Uterus (tissue), 4 donors: ENCODE results near the gene MOB3C. TPM values are rescaled to one million over a fixed set of nuclear protein-coding genes. Genes with fewer than 3 reads are reported as not detected.

ENCODE experiments used
- DNase-seq, 2 donors: peaks; one replicate each; pipeline ENCODE4 v3.0.0-alpha.2; 2019 to 2020
- H3K27ac ChIP-seq, 2 donors: fragments of 200-600 bp; sonication (generic); 1 replicate in 1 of 2; 2 replicates in 1 of 2; pipeline ENCODE4 v1.5.1; 2016 to 2018
- H3K27me3 ChIP-seq, 2 donors: fragments of 200-600 bp; sonication (generic); one replicate each; pipeline ENCODE4 v1.5.1; 2018 to 2019; ENCODE audit warnings: control low read depth in 1 of 2
- H3K36me3 ChIP-seq, 2 donors: fragments of 200-600 bp; sonication (generic); one replicate each; pipeline ENCODE4 v1.5.1; 2019; ENCODE audit warnings: control low read depth in 1 of 2
- H3K4me1 ChIP-seq, 2 donors: fragments of 200-600 bp; sonication (generic); one replicate each; pipeline ENCODE4 v1.5.1; 2018 to 2019; ENCODE audit warnings: control low read depth in 1 of 2
- H3K4me3 ChIP-seq, 2 donors: fragments of 200-600 bp; sonication (generic); 1 replicate in 1 of 2; 2 replicates in 1 of 2; pipeline ENCODE4 v1.5.1; 2018 to 2019; ENCODE audit warnings: mild to moderate bottlenecking in 1 of 2
- H3K9me3 ChIP-seq, 2 donors: fragments of 200-600 bp; sonication (generic); one replicate each; pipeline ENCODE4 v1.5.1; 2019; ENCODE audit warnings: control low read depth in 1 of 2
- POLR2A ChIP-seq, 2 donors: fragments of 450-650 bp; IDR thresholded peaks; one replicate each; pipeline ENCODE4 v1.6.1; 2016; ENCODE audit warnings: antibody characterized with exemption in 2 of 2, mild to moderate bottlenecking in 1 of 2, moderate library complexity in 1 of 2
- intact Hi-C: fragments of 100-400 bp; cut with DNase I; formaldehyde crosslinking; loops from one replicate; pipeline ENCODE4 v1.15.1; 2023; ENCODE audit warnings: low total_unique reads
- total RNA-seq, 4 donors: library from RNA; depleted of rRNA in 3 of 4; stranded (reverse); fragments of >200 nt in 3 of 4; gene quantifications; one replicate each; pipeline versions ENCODE4 v1.1.0 to v1.2.4, GENCODE V29; 2014 to 2023
- TF ChIP-seq, protein P1 (sequence below), 4 experiments: fragments of 200-600 bp in 2 of 4; fragments of 450-650 bp in 2 of 4; sonication (generic) in 2 of 4; IDR thresholded peaks; one replicate each; pipeline ENCODE4 v1.5.1; 2016 to 2019; ENCODE audit warnings: antibody characterized with exemption in 4 of 4, mild to moderate bottlenecking in 2 of 4, moderate library complexity in 1 of 4
- donor health status: DM: yes; HTN: yes; CAD: no.

MOB3C gene
- total RNA-seq, 4 donors from 2014 or later, result 6.9 to 22.5 (median 16.6) TPM

- no peaks in the 10 kb centered on the region for H3K4me1 ChIP-seq
Measured at GRCh38 chr1:46583494-46583893, 33.1 kb downstream of the MOB3C start.

DNA sequence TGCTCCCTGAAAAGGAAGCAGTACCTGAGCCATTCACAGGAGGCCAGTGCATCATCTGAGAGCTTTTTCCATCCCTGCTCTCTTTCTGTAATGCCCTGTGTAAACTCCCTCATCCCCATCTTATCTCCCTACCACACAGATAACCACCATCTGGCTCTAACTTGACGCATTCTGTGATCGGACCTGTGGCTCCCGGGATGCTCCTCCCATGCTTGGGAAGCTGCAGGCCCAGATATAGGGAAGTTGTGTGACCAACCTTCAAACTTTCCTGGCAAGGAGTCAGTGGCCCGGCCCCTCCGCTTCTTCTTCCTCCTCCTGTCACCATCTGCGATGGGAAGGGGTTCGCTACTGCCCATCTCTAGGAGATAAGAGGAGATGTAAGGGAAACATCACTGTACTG, 33.6 kb downstream of the MOB3C start:
- intact Hi-C loops, result no loop called here
- no peaks in the 10 kb centered on the region for H3K36me3 ChIP-seq
- DNase-seq, result no peak
- H3K4me1 ChIP-seq, result no peaks in the 10 kb centered on the region
- H3K27me3 ChIP-seq, result no peaks in the 10 kb centered on the region
- H3K9me3 ChIP-seq, result no peaks in the 10 kb centered on the region
- H3K27ac ChIP-seq, result no peak overlapping the region
- TF ChIP-seq POLR2A (IDR thresholded peaks at IDR 0.05), result no peak
- TF ChIP-seq, protein P1, sequence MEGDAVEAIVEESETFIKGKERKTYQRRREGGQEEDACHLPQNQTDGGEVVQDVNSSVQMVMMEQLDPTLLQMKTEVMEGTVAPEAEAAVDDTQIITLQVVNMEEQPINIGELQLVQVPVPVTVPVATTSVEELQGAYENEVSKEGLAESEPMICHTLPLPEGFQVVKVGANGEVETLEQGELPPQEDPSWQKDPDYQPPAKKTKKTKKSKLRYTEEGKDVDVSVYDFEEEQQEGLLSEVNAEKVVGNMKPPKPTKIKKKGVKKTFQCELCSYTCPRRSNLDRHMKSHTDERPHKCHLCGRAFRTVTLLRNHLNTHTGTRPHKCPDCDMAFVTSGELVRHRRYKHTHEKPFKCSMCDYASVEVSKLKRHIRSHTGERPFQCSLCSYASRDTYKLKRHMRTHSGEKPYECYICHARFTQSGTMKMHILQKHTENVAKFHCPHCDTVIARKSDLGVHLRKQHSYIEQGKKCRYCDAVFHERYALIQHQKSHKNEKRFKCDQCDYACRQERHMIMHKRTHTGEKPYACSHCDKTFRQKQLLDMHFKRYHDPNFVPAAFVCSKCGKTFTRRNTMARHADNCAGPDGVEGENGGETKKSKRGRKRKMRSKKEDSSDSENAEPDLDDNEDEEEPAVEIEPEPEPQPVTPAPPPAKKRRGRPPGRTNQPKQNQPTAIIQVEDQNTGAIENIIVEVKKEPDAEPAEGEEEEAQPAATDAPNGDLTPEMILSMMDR (IDR thresholded peaks at IDR 0.05), result no peak
- no peak overlapping the region for H3K4me3 ChIP-seq

More at GRCh38 chr1:46583494-46583893, 33.1 kb downstream of the MOB3C start:
- Histone ChIP-seq H3K36me3 (no peaks in the 10 kb centered on the region), H3K9me3 (no peaks in the 10 kb centered on the region), H3K27ac (no peak overlapping the region), H3K27me3 (no peaks in the 10 kb centered on the region), H3K4me3 (no peak overlapping the region)
- intact Hi-C loops, result no loop called here
- TF ChIP-seq, protein P1 (IDR thresholded peaks at IDR 0.05), result no peak
- no peak for TF ChIP-seq POLR2A (IDR thresholded peaks at IDR 0.05)
- no peak for DNase-seq

- TF ChIP-seq, protein P1 (IDR thresholded peaks at IDR 0.05), result no peak
- TF ChIP-seq POLR2A (IDR thresholded peaks at IDR 0.05), result no peak
- intact Hi-C loops, result no loop called here
- no peaks in the 10 kb centered on the region for H3K4me1 ChIP-seq
- H3K27me3 ChIP-seq, result no peaks in the 10 kb centered on the region
- no peak overlapping the region for H3K4me3 ChIP-seq
- no peak overlapping the region for H3K27ac ChIP-seq
- DNase-seq, result no peak
- no peaks in the 10 kb centered on the region for H3K9me3 ChIP-seq
- no peaks in the 10 kb centered on the region for H3K36me3 ChIP-seq
Measured at GRCh38 chr1:46581681-46582455, 34.7 kb downstream of the MOB3C start.

GRCh38 chr1:46580140-46580903, 36.3 kb downstream of the MOB3C start:
- H3K36me3 ChIP-seq, result no peaks in the 10 kb centered on the region
- TF ChIP-seq POLR2A (IDR thresholded peaks at IDR 0.05), result no peak
- TF ChIP-seq, protein P1 (IDR thresholded peaks at IDR 0.05), result no peak
- intact Hi-C loops, result no loop called here
- H3K9me3 ChIP-seq, result no peaks in the 10 kb centered on the region
- H3K4me3 ChIP-seq, result no peak overlapping the region
- no peak for DNase-seq
- no peaks in the 10 kb centered on the region for H3K4me1 ChIP-seq
- no peak overlapping the region for H3K27ac ChIP-seq
- H3K27me3 ChIP-seq, result no peaks in the 10 kb centered on the region

DNA sequence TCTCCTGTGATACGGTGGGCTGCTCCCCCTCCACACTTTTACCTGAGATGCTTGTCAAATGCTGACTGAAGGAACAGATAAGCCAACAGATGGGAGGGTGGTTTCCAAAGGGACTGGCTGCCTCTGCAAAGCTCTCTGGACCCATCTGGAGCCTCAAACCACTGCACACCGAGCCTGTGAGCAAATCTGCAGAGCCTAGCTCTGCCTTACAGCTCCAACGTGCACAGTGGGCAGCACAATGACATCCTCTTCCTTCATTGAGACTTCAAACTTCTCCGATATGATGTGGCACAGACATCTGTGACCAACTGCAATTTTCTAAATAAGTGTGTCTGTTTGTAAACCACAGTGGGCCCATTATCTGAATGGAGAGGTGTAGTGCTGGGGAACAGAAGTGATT, 38.9 kb downstream of the MOB3C start:
- intact Hi-C loops, result no loop called here
- no peak overlapping the region for H3K4me3 ChIP-seq
- H3K36me3 ChIP-seq, result no peaks in the 10 kb centered on the region
- no peak overlapping the region for H3K27ac ChIP-seq
- no peaks in the 10 kb centered on the region for H3K4me1 ChIP-seq
- H3K9me3 ChIP-seq, result no peaks in the 10 kb centered on the region
- no peaks in the 10 kb centered on the region for H3K27me3 ChIP-seq
- no peak for DNase-seq
- TF ChIP-seq POLR2A (IDR thresholded peaks at IDR 0.05), result no peak
- TF ChIP-seq, protein P1 (IDR thresholded peaks at IDR 0.05), result no peak
